DMS114 treated with DMSO at 0.1 percent for 48 hours (cell line): ENCODE measurements around the gene TTN.
"Not testable (repeated sequence)": the region's sequence is repeated elsewhere in the genome, so short reads cannot be mapped to it uniquely, and the experiment has no call there.

Experiments
- DNase-seq: peaks from one replicate; lab custom pipeline; 2025; ENCODE audit not compliant: unreplicated experiment; lab: John Stamatoyannopoulos, UW

The TTN gene

DNA sequence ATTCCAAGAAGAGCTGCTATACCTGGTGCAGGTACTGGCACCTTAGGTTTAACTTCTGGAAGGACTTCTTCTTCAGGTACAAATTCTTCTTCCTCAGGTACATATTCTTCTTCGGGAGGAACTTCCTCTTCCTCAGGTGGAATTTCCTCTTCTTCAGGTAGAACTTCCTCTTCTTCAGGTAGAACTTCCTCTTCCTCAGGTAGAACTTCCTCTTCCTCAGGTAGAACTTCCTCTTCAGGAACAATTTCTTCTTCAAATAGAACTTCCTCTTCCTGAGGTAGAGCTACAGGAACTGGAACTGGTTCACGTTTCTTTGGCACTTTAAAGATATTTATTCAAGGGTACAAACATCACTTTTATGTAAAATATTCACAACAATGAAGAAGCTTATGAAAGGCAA, 129.6 kb downstream of the TTN start:
- no peak for DNase-seq

DNA sequence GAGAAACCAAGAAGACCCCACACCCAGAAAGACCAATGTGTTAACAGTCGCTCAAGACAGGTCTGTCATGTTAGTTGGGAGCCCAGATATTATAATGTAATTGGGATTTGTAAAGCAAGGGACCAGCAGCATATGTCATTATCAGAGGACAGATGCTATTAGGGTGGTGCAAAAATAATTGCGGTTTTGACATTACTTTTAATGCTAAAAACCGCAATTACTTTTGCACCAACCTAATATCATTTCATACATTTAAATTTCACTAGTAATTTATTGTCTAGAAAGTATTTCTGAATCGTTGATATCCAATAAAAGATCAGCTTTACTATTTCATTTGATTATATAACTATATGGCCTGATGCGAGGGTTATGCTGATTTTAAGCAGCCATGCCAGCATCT, 131.2 kb downstream of the TTN start:
- no peak for DNase-seq

DNA sequence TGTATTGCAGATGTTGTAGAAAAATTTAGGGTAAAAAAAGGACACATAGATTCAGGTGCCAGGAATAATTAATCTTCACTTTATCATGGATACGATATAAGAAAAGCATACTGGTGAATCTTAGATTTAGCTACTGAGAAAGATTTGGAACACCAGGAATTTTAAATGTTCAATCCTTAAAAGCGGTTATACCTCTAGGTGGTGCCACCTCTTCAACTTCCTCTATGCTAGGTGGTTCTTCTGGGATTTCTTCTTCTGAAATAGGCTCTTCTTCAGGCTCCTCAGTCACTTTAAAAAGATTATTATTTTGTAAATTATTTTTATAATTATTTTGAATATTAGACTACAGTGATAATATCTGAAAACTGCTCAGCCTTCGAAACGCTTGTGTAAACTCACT, 133.1 kb downstream of the TTN start:
- DNase-seq = no peak

DNA sequence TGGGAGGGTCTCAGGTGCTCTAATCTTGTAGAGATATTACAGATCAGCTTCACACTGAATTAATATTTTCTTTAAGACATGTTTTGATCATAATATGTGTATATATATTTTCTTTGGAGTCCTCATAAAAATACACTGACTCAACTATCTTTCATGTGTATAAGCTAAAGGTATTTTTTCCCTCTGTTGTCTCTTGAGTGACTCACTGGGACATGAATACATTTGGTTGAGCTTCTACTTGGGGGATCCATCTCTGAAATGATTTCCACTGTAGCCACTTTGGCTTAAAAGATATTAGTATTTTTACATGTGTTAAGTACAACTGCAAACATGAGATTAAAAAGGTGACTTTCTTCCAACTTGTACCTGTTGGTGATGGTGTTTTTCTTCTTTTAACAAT, 140.8 kb downstream of the TTN start:
- DNase-seq = no peak

DNA sequence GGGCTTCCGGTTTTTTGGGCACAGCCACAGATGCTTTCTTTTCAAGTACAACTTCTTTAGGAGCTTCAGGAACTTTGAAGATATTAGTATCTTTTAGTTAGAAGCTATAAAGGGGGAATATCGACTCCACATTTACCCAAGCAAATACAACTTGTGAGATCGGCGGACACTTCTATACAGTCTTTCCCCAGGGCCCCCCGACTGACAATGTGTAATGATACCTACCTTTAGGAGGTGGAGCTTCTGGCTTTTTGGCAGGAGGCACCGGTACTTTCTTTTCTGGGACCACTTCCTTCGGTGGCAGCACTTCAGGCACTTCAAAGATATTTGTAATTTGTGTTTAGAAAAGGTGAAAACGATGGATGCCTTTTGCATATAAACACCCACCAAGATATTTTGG, 148.7 kb downstream of the TTN start:
- DNase-seq = not testable (repeated sequence)

DNA sequence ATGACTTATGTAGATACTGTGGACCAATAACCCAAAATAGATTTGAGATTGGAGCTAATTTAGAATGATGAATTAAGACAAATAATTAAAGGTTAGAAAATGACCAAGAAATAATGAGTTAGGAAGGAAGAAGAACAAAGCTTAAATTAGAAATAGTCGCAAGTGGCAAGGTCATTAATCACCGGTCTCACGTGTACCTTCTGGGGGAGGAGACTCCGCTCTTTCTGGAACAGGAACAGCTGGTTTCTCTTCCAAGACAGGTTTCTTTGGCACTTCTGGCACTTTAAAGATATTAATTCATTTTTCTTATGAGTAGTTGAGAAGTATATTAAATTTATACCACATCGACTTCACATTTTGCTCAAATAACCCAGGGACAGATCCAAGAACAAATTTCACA, 156.7 kb downstream of the TTN start:
- no peak for DNase-seq

DNA sequence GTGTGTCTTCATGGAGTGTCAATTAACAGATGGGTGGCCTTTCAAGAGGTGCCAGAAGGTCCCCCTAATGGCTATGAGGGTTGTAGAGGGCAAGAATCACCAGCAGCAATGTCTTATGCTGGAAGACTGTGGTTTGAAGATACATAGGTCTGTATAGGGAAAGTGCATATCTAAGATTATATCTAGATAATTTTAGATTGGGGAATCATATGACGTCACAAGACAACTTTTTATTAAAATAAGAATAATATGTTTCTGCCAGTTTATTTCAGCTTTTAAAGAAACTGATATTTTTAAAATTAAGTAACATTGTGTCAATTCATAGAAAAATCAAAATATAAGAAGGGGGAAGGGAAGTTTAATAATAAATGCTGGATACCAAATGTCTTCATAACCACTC, 162.3 kb downstream of the TTN start:
- no peak for DNase-seq

DNA sequence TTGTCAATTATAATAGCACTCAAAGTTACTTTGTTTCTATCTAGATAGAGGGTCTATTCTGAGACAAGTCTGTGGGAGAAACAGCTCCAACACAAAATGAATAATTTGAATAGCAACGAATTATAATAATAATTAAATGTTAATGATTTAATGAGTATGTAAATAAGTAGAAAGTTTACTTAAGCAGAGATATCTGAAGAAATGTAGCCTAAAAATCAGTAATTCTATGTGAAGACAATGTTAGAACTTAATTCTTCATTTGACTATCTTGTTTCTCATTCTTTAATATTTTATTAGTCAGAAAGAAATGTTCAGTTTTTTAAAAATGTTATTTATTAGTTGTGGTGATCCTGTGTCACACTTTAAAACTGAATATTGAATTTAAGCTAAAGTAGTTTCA, 165.7 kb downstream of the TTN start:
- no peak for DNase-seq

DNA sequence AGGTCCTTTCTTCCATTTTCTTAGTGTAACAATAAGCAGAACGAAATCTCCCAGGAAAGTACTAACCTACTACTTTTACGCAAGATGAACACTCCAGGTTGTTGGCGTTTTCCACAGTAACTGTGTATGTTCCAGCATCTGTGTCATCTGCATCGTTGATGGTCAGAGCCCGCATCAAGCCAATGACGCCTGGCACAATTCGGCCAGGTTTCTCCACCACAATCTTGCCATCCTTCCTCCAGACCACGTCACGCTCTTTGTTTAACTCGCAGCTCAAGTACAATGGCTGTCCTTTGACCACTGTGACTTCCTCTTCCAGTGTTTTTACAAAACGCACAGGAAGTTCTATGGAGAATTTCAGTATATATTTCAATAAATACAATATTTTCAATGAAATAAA, 171.3 kb downstream of the TTN start:
- no peak for DNase-seq

DNA sequence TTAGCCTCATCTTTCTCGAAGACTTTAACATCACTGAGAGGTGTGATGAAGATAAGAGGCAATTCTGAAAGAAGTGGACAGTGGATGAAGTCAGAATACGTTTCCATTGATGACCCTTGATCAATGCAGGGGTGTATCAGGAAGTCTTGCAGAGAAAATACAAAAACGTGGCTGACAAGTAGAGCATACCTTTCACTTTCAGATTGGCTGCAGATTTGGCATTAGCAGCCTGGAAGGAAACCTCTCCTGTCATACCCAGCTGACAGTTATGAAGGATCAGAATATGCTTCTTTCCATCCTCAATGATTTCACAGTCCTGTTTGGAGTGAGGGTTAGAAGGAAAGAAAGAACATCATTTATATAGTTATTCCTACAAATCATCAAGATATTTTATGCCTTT, 174.5 kb downstream of the TTN start:
- DNase-seq = no peak

DNA sequence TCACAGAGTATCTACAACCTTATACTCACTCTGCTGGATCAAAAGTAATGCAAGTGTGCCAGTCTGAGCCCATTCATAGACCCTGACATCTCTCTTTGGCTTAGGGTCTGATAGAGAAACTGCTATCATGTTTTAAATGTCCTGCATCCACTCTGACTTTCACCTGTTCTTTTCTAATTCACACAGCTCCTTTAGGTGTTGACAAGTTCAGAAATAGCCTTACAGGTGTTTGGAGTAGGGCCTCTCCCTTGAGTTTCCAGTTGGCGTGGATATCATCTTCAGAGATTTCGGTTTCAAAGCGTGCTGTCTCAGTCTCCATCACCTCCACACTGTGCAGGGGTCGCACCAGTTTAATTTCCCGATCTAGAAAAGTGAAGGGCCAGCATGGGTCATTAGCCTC, 176.6 kb downstream of the TTN start:
- no peak for DNase-seq

DNA sequence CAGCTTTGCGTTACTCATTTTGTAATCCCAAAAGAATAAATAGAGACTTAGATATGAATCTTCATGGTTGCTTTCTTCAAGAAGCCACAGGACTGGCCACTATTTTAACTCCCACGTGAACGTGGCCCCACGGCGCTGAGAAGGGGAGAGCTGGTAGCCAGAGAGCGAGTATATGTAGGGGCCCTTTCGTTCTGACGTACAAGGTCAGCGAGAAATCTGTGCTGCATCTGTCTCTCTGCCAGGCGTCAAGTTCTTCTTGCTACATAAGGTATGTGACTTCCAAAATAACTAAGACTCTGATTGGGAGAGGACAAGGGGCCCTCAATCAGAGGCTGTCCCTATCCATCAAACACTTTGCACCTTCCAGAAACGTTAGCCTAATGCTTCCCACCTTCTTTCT, 177.8 kb downstream of the TTN start:
- no peak for DNase-seq

DNA sequence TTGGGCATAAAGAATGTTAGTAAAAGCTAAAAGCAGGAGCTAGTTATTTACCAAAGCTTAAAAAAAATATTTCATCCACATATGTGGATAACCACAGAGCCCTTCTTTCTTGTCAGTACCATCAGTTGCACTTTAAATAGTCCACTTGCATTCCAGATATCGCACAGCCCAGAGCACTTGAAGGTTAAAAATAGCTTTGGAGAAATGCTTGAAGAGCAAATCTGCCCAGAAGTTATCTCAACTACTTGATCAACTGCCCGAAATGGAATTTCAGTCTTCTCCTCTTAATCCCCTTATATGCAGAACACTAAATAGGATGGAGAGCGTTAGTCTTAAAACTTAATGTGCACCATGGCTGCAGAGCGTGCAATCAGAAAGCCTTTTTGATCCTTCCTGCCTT, 178.6 kb downstream of the TTN start:
- no peak for DNase-seq

DNA sequence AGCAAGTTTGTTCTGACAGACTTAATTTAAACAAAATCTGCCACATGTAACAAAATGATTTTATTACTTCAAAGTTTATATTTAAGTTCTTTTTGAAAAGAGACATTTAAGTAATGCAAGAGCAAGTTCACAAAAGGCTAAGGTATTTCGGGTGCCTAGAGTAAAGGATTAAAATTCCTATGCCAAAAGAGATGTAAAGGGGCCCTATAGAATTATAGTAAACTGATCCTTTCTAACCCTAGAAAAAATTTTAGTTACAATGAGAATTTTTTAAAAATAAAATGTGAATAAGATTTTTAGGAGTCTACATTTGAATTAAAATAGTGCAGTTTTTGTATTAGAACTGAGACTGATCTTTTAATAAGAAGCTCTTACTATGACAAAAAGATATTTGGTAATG, 179.8 kb downstream of the TTN start:
- no peak for DNase-seq

DNA sequence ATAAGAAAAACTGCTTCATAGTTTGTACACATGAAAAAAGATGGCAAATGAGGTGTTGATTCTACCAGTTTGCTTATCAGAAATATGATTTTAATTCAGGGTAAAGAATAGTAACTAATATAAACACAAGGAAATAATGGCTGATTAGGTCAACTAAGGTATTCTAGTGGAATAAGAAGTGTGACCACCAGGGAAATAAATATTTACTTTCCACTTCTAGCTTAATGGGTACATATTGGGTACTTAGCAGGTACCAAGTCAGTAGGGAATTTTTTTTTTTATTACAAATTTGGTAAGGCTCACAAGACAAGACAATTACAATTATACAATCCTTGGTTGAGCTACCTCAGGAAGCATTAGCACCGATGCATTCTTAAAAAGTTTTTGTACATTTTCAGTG, 191.3 kb downstream of the TTN start:
- no peak for DNase-seq

DNA sequence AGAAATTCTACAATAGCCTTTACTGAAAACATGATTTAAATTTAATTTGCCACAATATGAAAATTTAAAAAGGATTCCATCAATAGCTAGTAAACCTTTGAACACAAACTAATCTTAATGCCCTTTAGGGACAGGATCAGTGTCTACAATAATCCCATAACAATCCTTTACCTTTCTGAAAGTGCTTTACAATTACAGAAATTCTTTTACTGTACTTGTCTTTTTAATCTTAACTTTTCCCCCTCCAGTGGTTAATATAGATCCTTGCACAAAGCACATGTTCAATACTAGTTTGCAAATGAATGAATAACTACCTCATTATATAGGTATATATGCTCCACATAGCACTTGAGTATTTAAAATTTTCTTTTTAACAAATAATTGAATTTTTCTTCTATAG, 204.3 kb downstream of the TTN start:
- no peak for DNase-seq

DNA sequence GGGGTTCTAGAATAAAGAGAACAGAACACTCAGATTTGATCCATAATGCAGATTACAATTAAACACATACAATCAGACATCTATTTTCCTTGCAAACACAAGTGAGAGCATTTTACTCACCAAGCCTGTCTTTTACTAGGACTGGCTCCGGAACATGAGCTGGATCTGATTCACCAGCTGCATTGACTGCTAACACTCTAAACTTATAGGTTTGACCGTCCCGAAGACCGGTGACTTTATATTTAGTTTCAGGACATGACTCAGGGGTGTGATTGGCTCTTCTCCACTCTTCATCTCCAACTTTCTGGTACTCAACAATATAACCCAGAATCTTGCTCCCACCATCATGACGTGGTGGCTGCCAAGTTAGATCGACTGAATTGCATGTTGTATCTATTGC, 214.6 kb downstream of the TTN start:
- DNase-seq = no peak

DNA sequence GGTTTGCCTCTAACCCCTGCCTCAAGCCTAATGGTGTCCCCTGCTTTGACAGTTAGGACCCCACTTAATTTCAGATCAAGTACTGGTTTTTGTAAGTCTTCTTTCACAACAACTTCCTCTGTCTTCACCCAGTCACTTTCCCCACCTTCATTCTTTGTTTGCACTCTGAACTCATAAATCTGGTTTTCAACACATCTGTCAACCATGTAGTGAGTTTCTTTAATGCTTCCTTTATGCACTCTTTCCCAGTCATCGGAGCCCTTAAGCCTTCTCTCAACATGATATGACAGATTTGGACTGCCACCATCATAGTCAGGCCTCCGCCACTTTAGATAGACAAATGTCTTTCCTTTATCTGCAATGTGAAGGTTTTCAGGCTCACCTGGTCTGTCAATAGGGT, 217.9 kb downstream of the TTN start:
- DNase-seq = no peak

DNA sequence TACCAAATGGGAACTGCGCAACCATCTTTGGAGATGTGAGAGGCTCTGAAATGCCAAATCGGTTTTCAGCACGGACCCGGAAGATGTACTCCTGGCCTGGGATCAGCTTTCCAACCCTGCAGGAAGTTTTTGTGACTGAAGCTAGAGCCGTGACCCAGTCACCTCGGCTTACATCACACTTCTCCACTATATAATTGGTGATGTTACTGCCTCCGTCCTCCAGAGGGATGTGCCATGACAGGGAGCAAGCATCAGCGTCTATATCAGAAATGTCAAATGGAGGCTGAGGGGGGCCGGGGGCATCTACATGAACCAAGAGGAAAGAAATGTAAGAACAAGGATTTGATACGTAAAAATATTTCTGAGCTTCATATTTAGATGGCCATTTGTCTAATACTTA, 222.6 kb downstream of the TTN start:
- no peak for DNase-seq

DNA sequence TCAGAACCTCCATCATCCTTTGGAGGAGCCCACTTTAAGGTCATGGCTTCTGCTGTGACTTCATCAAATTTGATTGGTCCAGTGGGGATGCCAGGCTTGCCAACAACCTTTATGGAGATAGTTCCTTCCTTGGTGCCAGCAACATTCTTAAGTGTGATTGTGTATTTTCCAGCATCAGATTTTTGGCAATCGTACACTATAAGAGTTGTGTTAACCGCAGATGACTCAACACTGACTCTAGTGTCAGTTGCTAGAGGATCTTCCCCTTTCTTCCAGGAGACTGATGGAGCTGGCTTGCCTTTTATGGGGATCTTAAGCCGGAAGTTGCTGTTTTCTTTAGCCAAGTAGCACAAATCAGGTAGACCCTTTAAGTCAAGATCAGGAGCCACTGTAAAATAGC, 228.2 kb downstream of the TTN start:
- DNase-seq = no peak

DNA sequence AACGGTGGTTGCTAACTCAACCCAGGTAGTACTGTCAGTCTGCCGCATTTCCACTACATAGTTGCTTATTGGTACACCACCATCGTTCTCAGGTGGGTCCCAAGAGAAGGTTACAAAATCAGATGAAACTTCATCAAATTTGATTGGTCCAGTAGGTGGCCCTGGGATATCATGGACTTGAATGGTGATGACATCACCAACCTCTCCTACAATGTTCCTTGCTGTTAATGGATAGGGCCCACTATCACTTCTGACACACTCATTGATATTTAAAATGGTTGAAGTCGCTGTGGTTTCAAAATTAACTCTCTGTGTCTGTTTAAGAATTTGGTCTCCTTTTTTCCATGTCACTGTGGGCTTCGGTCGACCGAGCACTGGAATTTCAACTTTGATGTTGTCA, 232.4 kb downstream of the TTN start:
- no peak for DNase-seq

DNA sequence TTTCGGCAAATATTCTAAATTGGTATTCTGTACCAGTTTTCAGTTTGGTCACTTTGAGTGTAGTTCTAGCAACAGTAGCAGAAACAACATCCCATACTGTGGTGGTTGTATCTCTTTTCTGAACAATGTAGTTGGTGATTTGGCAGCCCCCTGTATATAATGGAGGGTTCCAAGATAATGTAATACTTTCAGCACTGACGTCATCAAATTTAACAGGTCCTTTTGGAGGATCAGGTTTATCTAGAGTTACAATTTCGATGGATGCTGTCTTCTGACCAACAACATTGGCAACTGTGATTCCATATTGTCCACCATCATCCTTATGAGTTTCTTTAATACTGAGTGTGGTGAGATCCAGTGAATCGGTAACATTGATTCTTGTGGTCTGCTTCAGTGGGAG, 239.0 kb downstream of the TTN start:
- no peak for DNase-seq

DNA sequence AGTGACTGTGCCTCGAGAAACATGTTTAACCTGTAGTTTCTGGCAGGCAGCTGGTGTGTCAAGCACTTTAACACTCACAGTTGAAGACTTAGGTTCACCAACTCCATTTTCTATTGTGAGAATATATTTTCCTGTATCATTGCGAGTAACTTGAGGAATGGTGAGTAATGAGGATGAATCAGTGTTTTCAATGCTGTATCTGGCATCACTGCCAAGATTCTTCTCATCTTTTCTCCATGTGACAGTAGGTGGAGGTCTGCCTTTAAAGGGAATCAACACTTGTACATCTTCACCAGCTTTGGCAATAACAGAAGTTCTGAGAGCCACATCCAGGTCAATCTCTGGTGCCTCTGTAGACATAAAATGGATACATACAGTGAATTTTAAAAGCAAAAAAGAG, 254.2 kb downstream of the TTN start:
- no peak for DNase-seq

DNA sequence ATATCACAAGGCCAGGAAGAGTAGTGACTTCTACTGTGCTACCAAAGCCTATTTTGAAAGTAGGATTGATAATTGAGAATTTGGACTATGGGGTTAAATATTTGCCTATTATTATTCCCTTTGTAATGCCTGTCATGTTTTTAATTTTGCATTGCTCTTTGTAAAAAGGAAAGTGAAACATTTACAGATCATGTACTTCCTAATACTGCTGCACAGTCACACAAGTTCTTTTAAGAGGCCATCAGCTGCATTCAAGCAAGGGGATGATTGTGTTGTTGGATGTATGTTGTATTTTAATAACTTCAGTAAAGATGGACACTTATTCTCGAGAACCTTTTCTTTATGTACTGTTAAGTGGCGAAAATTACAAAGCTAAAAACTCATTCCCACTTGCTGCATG, 256.9 kb downstream of the TTN start:
- no peak for DNase-seq
